ENCODE results near the gene GREB1. TPM values are rescaled to one million over a fixed set of nuclear protein-coding genes. Genes with fewer than 3 reads are reported as not detected.

GREB1 gene
- total RNA-seq, 1 donor from 2014 or later: 82.5 TPM

DNA sequence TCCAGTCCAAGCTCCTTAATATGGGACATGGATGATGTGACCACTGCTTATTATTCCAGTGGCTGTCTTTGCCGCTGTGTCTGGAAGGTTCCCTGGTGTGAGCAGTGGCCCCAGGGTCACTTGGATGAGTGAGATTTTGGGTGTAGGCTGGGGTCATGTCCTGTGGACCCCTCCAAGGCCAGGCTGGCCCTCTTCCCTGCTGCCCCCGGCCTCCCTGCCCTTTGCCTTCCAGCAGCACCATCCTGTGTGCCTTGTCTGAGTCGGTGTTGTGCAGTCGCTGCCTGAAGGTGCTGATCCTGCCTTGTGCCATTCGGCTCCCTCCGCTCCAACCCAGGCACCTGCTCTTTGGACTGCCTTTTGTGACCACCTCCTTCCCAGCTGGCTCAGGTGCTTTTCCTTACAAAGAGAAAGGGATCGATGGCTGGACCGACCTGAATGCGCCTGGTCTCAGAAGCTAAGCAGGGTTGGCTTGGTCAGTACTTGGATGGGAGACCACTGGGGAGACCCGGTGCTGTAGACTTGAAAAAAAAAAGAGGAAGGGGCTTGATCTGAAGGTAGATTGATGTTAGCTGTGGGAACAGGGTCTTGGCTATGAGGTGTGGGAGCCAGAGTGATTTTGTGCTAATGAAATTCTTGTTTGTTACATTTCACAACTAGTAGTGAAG is 16.7 kb upstream of the GREB1 start:
- no peak for DNase-seq (ENCODE audit: low spot score, unreplicated experiment)
- Mint-ChIP-seq H3K9me3 (ENCODE audit: low read depth) (no peaks in the 10 kb centered on the region), H3K36me3 (ENCODE audit: insufficient read depth) (peaks cover 7% of the 10 kb centered on the region), H3K27me3 (no peaks in the 10 kb centered on the region), H3K4me1 (ENCODE audit: low read depth) (peaks cover 11% of the 10 kb centered on the region), H3K27ac (no peak overlapping the region), H3K4me3 (ENCODE audit: low read depth) (no peak overlapping the region)
- TF ChIP-seq, protein P1, sequence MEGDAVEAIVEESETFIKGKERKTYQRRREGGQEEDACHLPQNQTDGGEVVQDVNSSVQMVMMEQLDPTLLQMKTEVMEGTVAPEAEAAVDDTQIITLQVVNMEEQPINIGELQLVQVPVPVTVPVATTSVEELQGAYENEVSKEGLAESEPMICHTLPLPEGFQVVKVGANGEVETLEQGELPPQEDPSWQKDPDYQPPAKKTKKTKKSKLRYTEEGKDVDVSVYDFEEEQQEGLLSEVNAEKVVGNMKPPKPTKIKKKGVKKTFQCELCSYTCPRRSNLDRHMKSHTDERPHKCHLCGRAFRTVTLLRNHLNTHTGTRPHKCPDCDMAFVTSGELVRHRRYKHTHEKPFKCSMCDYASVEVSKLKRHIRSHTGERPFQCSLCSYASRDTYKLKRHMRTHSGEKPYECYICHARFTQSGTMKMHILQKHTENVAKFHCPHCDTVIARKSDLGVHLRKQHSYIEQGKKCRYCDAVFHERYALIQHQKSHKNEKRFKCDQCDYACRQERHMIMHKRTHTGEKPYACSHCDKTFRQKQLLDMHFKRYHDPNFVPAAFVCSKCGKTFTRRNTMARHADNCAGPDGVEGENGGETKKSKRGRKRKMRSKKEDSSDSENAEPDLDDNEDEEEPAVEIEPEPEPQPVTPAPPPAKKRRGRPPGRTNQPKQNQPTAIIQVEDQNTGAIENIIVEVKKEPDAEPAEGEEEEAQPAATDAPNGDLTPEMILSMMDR (IDR thresholded peaks at IDR 0.05; ENCODE audit: unreplicated experiment): no peak

DNA sequence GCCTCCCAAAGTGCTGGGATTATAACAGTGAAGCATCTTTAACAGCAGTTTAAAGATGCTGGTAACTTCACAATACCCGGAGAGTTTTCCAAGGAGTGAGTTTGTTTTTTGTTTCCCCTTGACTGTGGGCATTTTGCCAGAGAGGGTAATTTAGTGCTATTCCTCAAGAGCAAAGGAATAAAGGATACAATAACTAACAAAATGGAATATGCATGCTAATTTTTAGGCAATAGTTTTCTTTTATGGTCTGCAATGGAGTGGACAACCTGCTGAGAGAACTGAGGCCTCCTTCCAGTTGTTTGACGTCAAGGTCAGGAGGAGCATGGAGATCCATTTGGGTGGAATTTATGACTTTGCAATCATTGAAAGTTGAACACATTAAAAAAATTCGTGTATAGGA is 15.9 kb upstream of the GREB1 start:
- Mint-ChIP-seq H3K9me3 (ENCODE audit: low read depth) (no peaks in the 10 kb centered on the region), H3K4me3 (ENCODE audit: low read depth) (no peak overlapping the region), H3K4me1 (ENCODE audit: low read depth) (peaks cover 11% of the 10 kb centered on the region), H3K27me3 (no peaks in the 10 kb centered on the region), H3K36me3 (ENCODE audit: insufficient read depth) (peaks cover 10% of the 10 kb centered on the region), H3K27ac (no peak overlapping the region)
- DNase-seq (ENCODE audit: low spot score, unreplicated experiment): no peak
- TF ChIP-seq, protein P1 (IDR thresholded peaks at IDR 0.05; ENCODE audit: unreplicated experiment): no peak

DNA sequence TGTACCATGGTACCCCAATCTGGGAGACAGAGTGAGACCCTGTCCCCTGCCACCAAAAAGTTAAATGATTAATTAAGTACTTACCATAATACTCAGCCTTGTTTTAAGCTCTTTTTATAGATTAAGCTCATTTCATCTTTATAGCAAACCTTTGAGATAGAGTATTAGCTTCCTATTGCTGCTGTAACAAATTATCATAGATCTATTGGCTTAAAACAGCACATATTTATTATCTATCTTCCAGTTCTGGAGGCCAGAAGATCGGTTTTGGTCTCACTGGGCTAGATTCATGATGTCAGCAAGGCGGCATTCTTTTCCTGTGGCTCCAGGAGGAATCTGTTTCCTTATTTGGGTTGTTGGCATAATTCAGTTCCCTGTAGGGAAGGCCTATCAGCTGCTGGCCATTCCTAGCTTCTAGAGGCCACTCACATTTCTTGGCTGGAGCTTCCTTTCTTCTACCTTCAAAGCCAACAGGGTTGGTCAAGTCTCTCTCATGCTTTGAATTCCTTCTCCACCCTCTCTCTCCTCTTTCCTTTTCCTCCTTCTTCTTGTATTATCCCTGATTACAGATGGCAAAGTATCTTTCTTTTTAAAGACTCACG is 13.7 kb upstream of the GREB1 start:
- peaks cover 12% of the 10 kb centered on the region for H3K36me3 Mint-ChIP-seq (ENCODE audit: insufficient read depth)
- no peak overlapping the region for H3K27ac Mint-ChIP-seq
- no peaks in the 10 kb centered on the region for H3K9me3 Mint-ChIP-seq (ENCODE audit: low read depth)
- H3K27me3 Mint-ChIP-seq: no peaks in the 10 kb centered on the region
- H3K4me1 Mint-ChIP-seq (ENCODE audit: low read depth): peaks cover 4% of the 10 kb centered on the region
- TF ChIP-seq, protein P1 (IDR thresholded peaks at IDR 0.05; ENCODE audit: unreplicated experiment): no peak
- DNase-seq (ENCODE audit: low spot score, unreplicated experiment): no peak
- no peak overlapping the region for H3K4me3 Mint-ChIP-seq (ENCODE audit: low read depth)

DNA sequence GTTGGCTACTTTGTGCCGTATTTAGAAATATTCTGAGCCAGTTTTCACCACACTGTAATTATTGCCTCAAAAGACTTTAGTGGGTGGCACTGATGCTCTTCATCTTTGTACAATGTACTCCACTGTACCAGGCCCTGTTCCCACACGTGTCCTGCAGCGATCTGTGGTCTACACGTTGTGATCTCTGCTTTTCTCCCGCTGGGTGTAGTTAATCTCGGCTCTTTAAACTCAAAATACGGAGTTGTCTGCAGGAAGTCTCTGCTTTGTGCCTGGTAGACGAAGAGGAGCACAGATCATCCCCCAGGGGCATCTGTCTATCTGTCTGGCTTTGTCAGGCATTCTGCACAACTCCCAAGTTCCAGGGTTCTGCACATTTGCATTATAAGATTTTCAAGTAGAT is 12.1 kb upstream of the GREB1 start:
- TF ChIP-seq, protein P1 (IDR thresholded peaks at IDR 0.05; ENCODE audit: unreplicated experiment): no peak
- no peaks in the 10 kb centered on the region for H3K27me3 Mint-ChIP-seq
- H3K27ac Mint-ChIP-seq: no peak overlapping the region
- DNase-seq (ENCODE audit: low spot score, unreplicated experiment): no peak
- H3K36me3 Mint-ChIP-seq (ENCODE audit: insufficient read depth): peaks cover 16% of the 10 kb centered on the region
- no peak overlapping the region for H3K4me3 Mint-ChIP-seq (ENCODE audit: low read depth)
- peaks cover 6% of the 10 kb centered on the region for H3K9me3 Mint-ChIP-seq (ENCODE audit: low read depth)
- no peaks in the 10 kb centered on the region for H3K4me1 Mint-ChIP-seq (ENCODE audit: low read depth)

DNA sequence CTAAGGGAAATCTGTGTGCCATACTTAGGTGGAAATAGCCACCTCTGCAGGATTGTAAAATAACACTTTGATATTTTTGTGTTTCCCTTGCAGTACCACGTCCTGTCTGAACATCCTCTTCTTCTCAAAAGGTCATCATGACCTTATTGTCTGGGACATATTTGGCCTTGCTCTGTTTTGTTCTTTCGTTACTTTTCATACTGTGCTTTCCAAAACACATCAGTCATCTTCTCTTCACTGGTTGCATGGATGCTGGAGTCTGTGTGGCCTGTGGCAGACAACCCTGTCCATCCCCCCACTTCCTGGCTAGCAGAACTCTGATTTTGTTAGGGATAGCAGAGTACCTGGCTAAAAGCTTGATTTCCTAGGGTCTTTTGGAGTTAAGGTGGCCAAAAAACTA is 9.4 kb upstream of the GREB1 start:
- peaks cover 9% of the 10 kb centered on the region for H3K9me3 Mint-ChIP-seq (ENCODE audit: low read depth)
- H3K36me3 Mint-ChIP-seq (ENCODE audit: insufficient read depth): peaks cover 17% of the 10 kb centered on the region
- H3K27me3 Mint-ChIP-seq: no peaks in the 10 kb centered on the region
- H3K4me1 Mint-ChIP-seq (ENCODE audit: low read depth): no peaks in the 10 kb centered on the region
- no peak overlapping the region for H3K27ac Mint-ChIP-seq
- TF ChIP-seq, protein P1 (IDR thresholded peaks at IDR 0.05; ENCODE audit: unreplicated experiment): no peak
- DNase-seq (ENCODE audit: low spot score, unreplicated experiment): no peak
- H3K4me3 Mint-ChIP-seq (ENCODE audit: low read depth): no peak overlapping the region

All from progenitor cell of endocrine pancreas (in vitro differentiated cells).